K562 (cell line): ENCODE data around the gene MAGIX. TPM values are rescaled to one million over a fixed set of nuclear protein-coding genes. Genes with fewer than 3 reads are reported as not detected.

ENCODE experiments used
- CHD1 ChIP-seq: fragments of 200-600 bp; sonication (generic); IDR thresholded peaks from one replicate; pipeline ENCODE4 v1.6.1; 2012; ENCODE audit warnings: mild to moderate bottlenecking, moderate library complexity, low read length, inconsistent platforms
- E2F8 ChIP-seq: fragments of 450-650 bp; IDR thresholded peaks from 2 replicates; pipeline ENCODE4 v1.7.1; 2018; ENCODE audit warnings: mild to moderate bottlenecking, low read depth; ENCODE audit not compliant: partially characterized antibody
- ELF2 ChIP-seq: fragments of 250-450 bp; sonication (Bioruptor Pico); IDR thresholded peaks from 2 replicates; pipeline ENCODE4 v1.5.0; 2021; ENCODE audit warnings: mild to moderate bottlenecking
- HCFC1 ChIP-seq: IDR thresholded peaks from 2 replicates; pipeline ENCODE4 v1.6.1; 2012; ENCODE audit warnings: low read depth, low read length, improper control_type of control experiment
- HNRNPLL ChIP-seq: fragments of 200-400 bp; formaldehyde crosslinking; IDR thresholded peaks from 2 replicates; pipeline ENCODE4 v1.6.1; 2017; ENCODE audit warnings: low read length, low read depth, mild to moderate bottlenecking; ENCODE audit not compliant: poor library complexity, severe bottlenecking
- KDM5B ChIP-seq: fragments of 200-600 bp; sonication (generic); IDR thresholded peaks from 2 replicates; pipeline ENCODE4 v1.6.1; 2012; ENCODE audit warnings: low read depth, mild to moderate bottlenecking, moderate library complexity, low read length, control low read depth, inconsistent platforms; ENCODE audit not compliant: insufficient replicate concordance
- MCM3 ChIP-seq: fragments of 450-650 bp; IDR thresholded peaks from 2 replicates; pipeline ENCODE4 v1.6.1; 2016
- NEUROD1 ChIP-seq: fragments of 150-350 bp; IDR thresholded peaks from 2 replicates; pipeline ENCODE4 v1.6.1; 2014; ENCODE audit warnings: borderline replicate concordance, low read length, low read depth; ENCODE audit not compliant: partially characterized antibody
- SP2 ChIP-seq: IDR thresholded peaks from 2 replicates; pipeline ENCODE4 v1.6.1; 2011; ENCODE audit warnings: mild to moderate bottlenecking, low read depth, low read length, moderate library complexity; ENCODE audit not compliant: poor library complexity, severe bottlenecking; ENCODE audit errors: extremely low read depth
- TEAD4 ChIP-seq, 2 experiments: sonication (generic) in 1 of 2; formaldehyde crosslinking in 1 of 2; IDR thresholded peaks; 2 replicates each; pipeline versions ENCODE4 v1.6.1 to v1.8.0; 2012 to 2022; ENCODE audit warnings: borderline replicate concordance in 1 of 2, inconsistent platforms in 1 of 2, low read length in 1 of 2, mild to moderate bottlenecking in 1 of 2, missing genetic modification reagents in 1 of 2
- YBX1 ChIP-seq: fragments of 450-650 bp; IDR thresholded peaks from 2 replicates; pipeline ENCODE4 v1.7.1; 2016; ENCODE audit warnings: mild to moderate bottlenecking
- ZNF12 ChIP-seq: sonication (generic); formaldehyde crosslinking; IDR thresholded peaks from 2 replicates; pipeline ENCODE4 v1.4.0; 2020; ENCODE audit warnings: mild to moderate bottlenecking, missing genetic modification reagents
- ZNF134 ChIP-seq: fragments of 250-450 bp; sonication (Bioruptor Pico); conservative IDR thresholded peaks from 2 replicates; pipeline ENCODE4 v1.4.0; 2020
- ZNF311 ChIP-seq: fragments of 250-450 bp; sonication (Bioruptor Pico); IDR thresholded peaks from 2 replicates; pipeline ENCODE4 v1.4.0; 2020; ENCODE audit warnings: mild to moderate bottlenecking, moderate library complexity
- polyA plus RNA-seq, 8 experiments: library from polyadenylated mRNA; depleted of rRNA in 4 of 8; stranded (reverse) in 5 of 8; unstranded in 3 of 8; fragments of >200 nt; fragmentation: Nextera tagmentation in 2 of 8; fragmentation: Illumina TruSeq in 1 of 8; extraction: Ambion mirVana in 2 of 8; extraction: Trizol in 1 of 8; gene quantifications; 2 replicates each; pipeline versions ENCODE4 v1.2.1 to v1.2.3, GENCODE V29; 2011 to 2014; ENCODE audit warnings: inconsistent platforms in 1 of 8, missing spikeins in 1 of 8
- total RNA-seq, 7 experiments: library from RNA; depleted of rRNA in 6 of 7; stranded (reverse); fragments of >200 nt in 6 of 7; fragmentation: Illumina TruSeq in 2 of 7; extraction: Trizol in 2 of 7; gene quantifications; 2 replicates each; pipeline versions ENCODE4 v1.2.1 to v1.2.3, GENCODE V29; 2011 to 2021; ENCODE audit warnings: low replicate concordance in 1 of 7
- TF ChIP-seq, protein P1 (sequence below): fragments of 250-450 bp; sonication (Bioruptor Pico); IDR thresholded peaks from 2 replicates; pipeline ENCODE4 v1.4.0; 2020; ENCODE audit warnings: mild to moderate bottlenecking, moderate library complexity
- TF ChIP-seq, protein P2 (sequence below), 3 experiments: IDR thresholded peaks in 2 of 3; conservative IDR thresholded peaks in 1 of 3; 2 replicates each; pipeline ENCODE4 v1.5.1; 2011 to 2012; ENCODE audit warnings: low read length in 3 of 3, mild to moderate bottlenecking in 3 of 3, control low read depth in 2 of 3, improper control_type of control experiment in 1 of 3, inconsistent platforms in 1 of 3, low read depth in 1 of 3, mixed read lengths in 1 of 3, moderate library complexity in 1 of 3; ENCODE audit not compliant: insufficient read depth in 2 of 3
- TF ChIP-seq, protein P3 (sequence below): sonication (generic); formaldehyde crosslinking; IDR thresholded peaks from 2 replicates; pipeline ENCODE4 v1.8.1; 2023; ENCODE audit warnings: mild to moderate bottlenecking, missing genetic modification reagents

The MAGIX gene
- total and polyA plus RNA-seq, 9 of the 15 experiments (the other 6 are each of a cell fraction or from before 2014, with no cell fraction given) = 0.08 to 3.5 (median 0.47) TPM

DNA sequence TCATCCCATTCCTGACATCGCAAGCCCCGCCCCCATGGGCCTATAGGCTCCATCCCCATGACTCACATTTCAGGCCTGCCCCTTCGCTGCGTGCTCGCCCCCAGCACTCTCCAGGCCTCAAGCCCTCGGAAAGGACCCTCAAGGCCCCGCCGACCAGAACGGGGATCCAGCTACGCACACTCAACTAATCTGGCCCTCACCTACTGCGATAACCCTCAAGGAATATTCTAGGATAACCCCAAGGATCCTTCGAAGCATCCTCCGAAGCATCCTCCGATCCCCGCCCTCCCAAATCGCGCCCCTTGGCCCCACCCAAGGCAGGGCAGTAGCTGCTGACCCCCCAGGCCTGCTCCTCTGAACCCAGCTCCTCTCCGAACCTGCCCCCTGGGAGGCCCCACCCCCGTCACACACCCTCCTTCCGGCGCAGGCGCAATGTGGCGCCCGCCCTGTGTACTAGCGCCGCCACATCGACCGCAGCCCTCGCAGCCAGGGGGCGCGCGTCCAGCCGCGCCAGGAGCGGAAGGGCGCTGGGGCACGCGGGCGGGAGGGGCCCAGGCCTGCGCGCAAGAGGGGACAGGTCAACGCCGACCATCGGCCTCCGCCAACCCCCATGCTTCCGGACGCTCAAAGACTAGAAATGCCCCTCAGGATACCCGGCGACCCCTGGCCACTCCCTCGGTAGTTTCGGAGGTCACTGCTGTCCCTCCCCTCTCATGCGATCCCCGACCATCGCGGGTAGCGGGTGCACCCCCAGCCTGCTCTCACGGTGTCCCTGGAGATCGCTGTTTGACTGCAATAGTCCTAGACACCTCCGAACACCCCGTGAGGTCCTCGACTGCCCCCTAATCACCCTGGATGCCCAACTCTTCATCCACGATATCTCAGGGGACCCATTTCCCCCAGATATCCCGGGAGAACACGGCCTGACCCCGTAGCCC, 6.4 kb upstream of the MAGIX start (continued):
- TF ChIP-seq, protein P1, sequence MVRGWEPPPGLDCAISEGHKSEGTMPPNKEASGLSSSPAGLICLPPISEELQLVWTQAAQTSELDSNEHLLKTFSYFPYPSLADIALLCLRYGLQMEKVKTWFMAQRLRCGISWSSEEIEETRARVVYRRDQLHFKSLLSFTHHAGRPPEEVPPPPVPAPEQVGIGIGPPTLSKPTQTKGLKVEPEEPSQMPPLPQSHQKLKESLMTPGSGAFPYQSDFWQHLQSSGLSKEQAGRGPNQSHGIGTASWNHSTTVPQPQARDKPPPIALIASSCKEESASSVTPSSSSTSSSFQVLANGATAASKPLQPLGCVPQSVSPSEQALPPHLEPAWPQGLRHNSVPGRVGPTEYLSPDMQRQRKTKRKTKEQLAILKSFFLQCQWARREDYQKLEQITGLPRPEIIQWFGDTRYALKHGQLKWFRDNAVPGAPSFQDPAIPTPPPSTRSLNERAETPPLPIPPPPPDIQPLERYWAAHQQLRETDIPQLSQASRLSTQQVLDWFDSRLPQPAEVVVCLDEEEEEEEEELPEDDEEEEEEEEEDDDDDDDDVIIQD = no peak
- TF ChIP-seq YBX1 (no peak), ELF2 (no peak), ZNF12 (no peak), E2F8 (no peak), HNRNPLL (peak; percentile 70), NEUROD1 (no peak), TEAD4 (IDR thresholded peaks at IDR 0.05; ENCODE audit: low read length) (no peak), TEAD4 (CRISPR knock-in tag; IDR thresholded peaks at IDR 0.05; ENCODE audit: borderline replicate concordance) (peak; percentile 76; the same call in 1 of the 2 replicates), CHD1 (no peak), HCFC1 (no peak; the same call in 1 of the 2 replicates), ZNF134 (CRISPR knock-in tag) (no peak), KDM5B (peak; percentile 10), SP2 (no peak), MCM3 (no peak), ZNF311 (CRISPR knock-in tag) (no peak)
- TF ChIP-seq, protein P2, sequence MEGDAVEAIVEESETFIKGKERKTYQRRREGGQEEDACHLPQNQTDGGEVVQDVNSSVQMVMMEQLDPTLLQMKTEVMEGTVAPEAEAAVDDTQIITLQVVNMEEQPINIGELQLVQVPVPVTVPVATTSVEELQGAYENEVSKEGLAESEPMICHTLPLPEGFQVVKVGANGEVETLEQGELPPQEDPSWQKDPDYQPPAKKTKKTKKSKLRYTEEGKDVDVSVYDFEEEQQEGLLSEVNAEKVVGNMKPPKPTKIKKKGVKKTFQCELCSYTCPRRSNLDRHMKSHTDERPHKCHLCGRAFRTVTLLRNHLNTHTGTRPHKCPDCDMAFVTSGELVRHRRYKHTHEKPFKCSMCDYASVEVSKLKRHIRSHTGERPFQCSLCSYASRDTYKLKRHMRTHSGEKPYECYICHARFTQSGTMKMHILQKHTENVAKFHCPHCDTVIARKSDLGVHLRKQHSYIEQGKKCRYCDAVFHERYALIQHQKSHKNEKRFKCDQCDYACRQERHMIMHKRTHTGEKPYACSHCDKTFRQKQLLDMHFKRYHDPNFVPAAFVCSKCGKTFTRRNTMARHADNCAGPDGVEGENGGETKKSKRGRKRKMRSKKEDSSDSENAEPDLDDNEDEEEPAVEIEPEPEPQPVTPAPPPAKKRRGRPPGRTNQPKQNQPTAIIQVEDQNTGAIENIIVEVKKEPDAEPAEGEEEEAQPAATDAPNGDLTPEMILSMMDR (IDR thresholded peaks at IDR 0.05 in 2 of 3, conservative IDR thresholded peaks at IDR 0.05 in 1 of 3; ENCODE audit: insufficient read depth in 2 of 3, low read depth in 1 of 3, low read length in 3 of 3) = peak; percentile 75 to 95 (median 89)
- TF ChIP-seq, protein P3, sequence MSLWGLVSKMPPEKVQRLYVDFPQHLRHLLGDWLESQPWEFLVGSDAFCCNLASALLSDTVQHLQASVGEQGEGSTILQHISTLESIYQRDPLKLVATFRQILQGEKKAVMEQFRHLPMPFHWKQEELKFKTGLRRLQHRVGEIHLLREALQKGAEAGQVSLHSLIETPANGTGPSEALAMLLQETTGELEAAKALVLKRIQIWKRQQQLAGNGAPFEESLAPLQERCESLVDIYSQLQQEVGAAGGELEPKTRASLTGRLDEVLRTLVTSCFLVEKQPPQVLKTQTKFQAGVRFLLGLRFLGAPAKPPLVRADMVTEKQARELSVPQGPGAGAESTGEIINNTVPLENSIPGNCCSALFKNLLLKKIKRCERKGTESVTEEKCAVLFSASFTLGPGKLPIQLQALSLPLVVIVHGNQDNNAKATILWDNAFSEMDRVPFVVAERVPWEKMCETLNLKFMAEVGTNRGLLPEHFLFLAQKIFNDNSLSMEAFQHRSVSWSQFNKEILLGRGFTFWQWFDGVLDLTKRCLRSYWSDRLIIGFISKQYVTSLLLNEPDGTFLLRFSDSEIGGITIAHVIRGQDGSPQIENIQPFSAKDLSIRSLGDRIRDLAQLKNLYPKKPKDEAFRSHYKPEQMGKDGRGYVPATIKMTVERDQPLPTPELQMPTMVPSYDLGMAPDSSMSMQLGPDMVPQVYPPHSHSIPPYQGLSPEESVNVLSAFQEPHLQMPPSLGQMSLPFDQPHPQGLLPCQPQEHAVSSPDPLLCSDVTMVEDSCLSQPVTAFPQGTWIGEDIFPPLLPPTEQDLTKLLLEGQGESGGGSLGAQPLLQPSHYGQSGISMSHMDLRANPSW (CRISPR knock-in tag) = peak; percentile 63; the same call in 1 of the 2 replicates
